GM10266 (cell line): Measurements from ENCODE around the gene CD248.
"Not testable (repeated sequence)": the region's sequence is repeated elsewhere in the genome, so short reads cannot be mapped to it uniquely, and the experiment has no call there.

ENCODE experiments used
- DNase-seq: peaks from one replicate; pipeline ENCODE4 v3.0.0; 2012; ENCODE audit errors: extremely low spot score
- CTCF ChIP-seq: IDR thresholded peaks from 2 replicates; pipeline ENCODE4 v1.5.1; 2012; ENCODE audit warnings: mild to moderate bottlenecking, low read depth; ENCODE audit not compliant: control insufficient read depth, insufficient read depth; ENCODE audit errors: missing control alignments

CD248 gene

GRCh38 chr11:66281776-66282467, 34.9 kb downstream of the CD248 start:
- no peak for DNase-seq

GRCh38 chr11:66281001-66281400, 35.8 kb downstream of the CD248 start:
- DNase-seq = no peak
- no peak for TF ChIP-seq CTCF

More at GRCh38 chr11:66281776-66282467, 34.9 kb downstream of the CD248 start:
- TF ChIP-seq CTCF = no peak

GRCh38 chr11:66280428-66280827, 36.4 kb downstream of the CD248 start:
- no peak for DNase-seq
- no peak for TF ChIP-seq CTCF

- no peak for DNase-seq
- TF ChIP-seq CTCF = no peak
Measured at GRCh38 chr11:66279092-66279734, 37.6 kb downstream of the CD248 start.

GRCh38 chr11:66278363-66279091, 38.3 kb downstream of the CD248 start:
- DNase-seq = no peak
- no peak for TF ChIP-seq CTCF

- no peak for TF ChIP-seq CTCF
- peak; percentile 81 for DNase-seq
Measured at GRCh38 chr11:66277471-66278362, 39.1 kb downstream of the CD248 start, which contains the start of gene CNIH2. Gene CNIH2 (plus strand): TSS chr11:66278175. CDS start chr11:66278457, 282 bp downstream.

- not testable (repeated sequence) for DNase-seq
Measured at GRCh38 chr11:66277064-66277463, 39.8 kb downstream of the CD248 start.

GRCh38 chr11:66276619-66277018, 40.2 kb downstream of the CD248 start:
- DNase-seq = not testable (repeated sequence)
